ENCODE measurements around the gene MAB21L3.

MAB21L3 gene

DNA sequence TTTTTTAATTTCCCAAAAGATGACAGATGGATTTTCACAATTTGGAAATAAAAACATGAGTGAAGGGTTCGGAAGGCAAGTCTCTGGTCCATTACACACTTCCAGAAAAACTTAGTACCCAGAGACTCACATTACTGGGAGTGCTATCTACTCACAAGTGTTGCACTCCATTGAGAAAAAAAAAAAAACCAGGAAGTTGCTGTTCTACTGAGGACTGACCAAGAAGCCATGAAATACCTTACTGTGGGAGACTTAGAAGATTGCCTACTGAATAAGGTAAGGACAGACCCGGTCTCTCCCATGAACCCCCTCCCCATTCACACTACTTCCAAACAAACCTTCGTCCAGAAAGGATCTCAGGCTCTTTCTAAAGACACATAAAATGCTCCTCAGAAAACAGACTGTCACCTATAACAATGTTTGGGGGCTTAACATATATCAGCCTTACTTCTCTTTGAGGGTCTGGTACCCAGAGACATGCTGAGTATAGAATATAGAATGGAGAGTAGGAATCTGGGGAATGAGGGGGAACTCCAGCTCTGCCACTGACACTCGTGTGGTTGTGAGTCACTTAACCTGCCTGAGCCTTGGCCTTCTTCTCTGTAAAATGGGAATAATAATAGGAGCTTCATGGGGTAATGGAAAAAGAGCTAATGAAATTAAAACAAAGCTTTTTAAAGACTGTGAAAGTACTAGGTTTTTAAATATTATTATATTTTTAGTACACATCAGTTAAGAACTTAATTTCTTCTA, 1.4 kb downstream of the MAB21L3 start:
- DNase-seq = no peak

- no peak for DNase-seq
These were observed 2.4 kb downstream of the MAB21L3 start for GRCh38 chr1:116113615-116114014.

GRCh38 chr1:116115476-116116439, 4.6 kb downstream of the MAB21L3 start:
- no peak for DNase-seq

GRCh38 chr1:116118471-116118870, 7.3 kb downstream of the MAB21L3 start:
- no peak for DNase-seq

DNA sequence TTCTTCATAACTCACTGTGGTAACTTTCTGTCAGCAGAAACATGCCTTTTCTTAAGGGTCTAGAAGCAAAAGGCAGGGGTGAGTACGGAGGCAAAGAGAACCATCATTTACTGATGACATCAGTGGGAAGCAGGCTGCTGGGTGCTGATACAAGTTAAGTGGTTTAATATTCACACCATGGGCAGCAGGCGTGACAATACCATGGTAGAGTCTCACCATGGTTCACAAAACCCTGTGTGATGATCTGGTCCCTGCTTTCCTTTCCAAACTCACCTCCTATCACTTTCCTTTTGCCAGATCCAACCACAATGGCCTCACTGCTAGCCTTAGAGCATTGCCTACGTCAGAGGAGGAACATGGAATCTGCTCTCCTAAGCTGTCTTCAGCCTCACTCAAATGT, 8.7 kb downstream of the MAB21L3 start:
- DNase-seq = no peak

DNA sequence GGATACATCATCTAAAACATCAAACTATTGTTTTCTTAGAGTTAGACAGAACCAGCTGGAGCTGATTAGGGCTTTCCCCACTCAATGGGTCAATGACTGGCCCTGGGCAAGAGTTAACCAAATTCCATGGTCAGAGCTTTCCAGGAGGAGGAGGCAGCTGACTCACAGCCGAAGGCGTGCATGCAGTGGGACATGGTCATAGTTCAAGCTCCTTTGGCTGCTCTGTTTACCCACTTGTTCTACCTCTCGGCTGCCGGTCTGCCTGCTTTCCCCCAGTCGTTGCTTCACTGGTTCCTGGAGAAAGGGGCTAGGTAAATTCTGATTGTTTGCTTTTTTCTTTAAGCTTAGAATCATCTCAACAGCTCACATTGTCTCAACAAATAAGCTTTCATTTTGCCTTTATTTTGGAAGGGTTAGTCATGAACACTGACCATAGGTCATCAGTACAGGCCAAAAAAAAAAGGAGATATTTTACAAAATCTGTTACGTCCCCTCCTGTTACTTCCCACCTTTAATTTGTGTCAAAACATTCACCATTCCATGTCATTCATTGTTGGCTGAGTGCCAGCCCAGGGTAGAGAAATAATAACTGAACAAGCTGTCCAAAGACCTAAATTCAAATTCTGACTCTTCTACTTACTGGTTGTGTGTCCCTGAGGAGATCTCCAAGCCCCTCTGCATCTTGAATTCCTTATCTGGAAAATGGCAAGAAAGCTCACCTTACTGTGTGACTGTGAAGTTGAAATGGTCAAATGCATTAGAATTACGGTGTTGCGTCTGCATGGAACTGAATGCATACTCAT, 12.0 kb downstream of the MAB21L3 start:
- DNase-seq = no peak

GRCh38 chr1:116123837-116124533, 12.8 kb downstream of the MAB21L3 start:
- DNase-seq = no peak

DNA sequence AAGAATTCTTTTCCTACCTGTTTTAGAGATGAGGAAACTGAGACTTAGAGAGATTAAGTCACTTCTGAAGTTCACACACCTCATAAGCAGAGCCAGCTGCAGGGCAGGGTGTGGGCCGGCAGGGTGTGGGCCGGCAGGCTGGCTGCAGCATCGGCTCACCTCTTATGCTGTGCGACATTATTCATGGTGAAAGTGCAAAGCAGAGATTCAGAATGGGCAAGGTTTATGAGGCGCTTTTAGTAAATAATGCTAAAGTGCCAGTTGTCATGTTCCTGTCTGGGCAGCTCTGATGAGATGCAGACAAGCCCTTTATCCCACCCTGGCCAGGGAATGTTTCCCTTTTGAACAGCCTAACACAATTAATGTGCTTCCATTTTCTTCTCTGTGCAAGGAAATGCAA, 14.6 kb downstream of the MAB21L3 start:
- DNase-seq = no peak

GRCh38 chr1:116126281-116126680, 15.1 kb downstream of the MAB21L3 start:
- no peak for DNase-seq

GRCh38 chr1:116127123-116127847, 16.1 kb downstream of the MAB21L3 start:
- no peak for DNase-seq

- DNase-seq = no peak
These were observed 16.8 kb downstream of the MAB21L3 start for GRCh38 chr1:116127848-116128540.

GRCh38 chr1:116128664-116129063, 17.5 kb downstream of the MAB21L3 start:
- DNase-seq = no peak

DNA sequence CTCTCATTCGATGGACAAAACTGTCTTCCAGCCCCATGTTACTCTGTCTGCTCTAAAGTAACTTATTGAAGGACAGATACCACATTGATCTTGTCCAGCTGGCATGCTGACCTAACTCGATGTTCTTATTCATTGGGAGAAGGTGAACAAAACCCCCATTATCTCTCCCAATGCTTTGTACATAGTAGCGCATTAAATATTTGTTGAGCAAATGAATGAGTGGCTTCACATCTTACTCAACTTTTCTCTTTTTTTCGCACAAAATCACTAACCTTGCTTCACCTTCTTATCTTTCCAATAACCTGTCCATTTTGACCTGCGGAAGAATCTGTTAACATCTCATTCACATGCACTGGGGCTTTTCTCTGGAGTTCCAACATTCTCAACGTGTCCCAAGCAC, 18.3 kb downstream of the MAB21L3 start:
- DNase-seq = no peak

- DNase-seq = no peak
These were observed 19.2 kb downstream of the MAB21L3 start for GRCh38 chr1:116130356-116130755.

DNA sequence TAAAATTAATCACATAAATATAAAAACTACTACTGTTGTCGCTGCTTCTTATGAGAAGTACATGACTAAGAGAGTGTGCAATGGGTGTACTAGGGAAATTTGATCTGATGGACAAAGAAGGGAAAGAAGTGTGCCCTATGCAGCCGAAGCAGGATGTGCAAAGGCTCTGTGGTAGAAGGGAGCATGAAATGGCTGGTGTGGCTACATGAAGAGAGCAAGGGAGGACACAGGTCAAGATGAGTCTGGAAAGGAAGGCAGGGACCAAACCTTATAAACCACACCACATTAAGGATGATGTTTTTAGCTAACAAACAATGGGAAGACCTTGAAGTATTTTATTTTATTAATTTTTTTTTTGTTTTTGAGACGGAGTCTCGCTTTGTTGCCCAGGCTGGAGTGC, 20.0 kb downstream of the MAB21L3 start:
- DNase-seq = no peak

- no peak for DNase-seq
These were observed 20.8 kb downstream of the MAB21L3 start for GRCh38 chr1:116131866-116132605.

- no peak for DNase-seq
These were observed 22.7 kb downstream of the MAB21L3 start for GRCh38 chr1:116133696-116134475.

- DNase-seq = no peak
These were observed 23.2 kb downstream of the MAB21L3 start for GRCh38 chr1:116134476-116134773.

DNA sequence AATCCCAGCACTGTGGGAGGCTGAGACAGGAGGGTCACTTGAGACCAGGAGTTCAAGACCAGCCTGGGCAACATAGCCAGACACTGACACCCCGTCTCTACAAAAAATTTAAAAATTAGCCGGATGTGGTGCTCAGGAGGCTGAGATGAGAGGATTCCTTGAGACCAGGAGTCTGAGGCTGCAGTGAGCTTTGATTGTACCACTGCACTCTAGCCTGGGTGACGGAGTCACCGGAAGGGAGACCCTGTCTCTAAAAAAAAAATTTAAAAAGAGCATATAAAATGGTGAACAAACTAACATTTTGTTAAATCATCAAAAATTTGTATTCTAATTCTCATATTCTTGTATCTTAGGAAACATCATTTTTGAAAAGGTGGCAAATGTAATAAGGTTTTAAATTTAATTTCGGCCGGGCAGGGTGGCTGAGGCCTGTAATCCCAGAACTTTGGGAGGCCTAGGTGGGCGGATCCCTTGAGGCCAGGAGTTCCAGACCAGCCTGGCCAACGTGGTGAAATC, 27.1 kb downstream of the MAB21L3 start:
- no peak for DNase-seq

Measured in NCI-H524 treated with DMSO at 0.1 percent for 48 hours (cell line).